HCT116 (cell line): ENCODE measurements around the gene ACO2.

Experiments used
- ELF1 ChIP-seq: IDR thresholded peaks from 2 replicates; pipeline ENCODE4 v1.6.1; 2012; ENCODE audit warnings: low read depth, borderline replicate concordance
- JUND ChIP-seq: IDR thresholded peaks from 2 replicates; pipeline ENCODE4 v1.6.1; 2012
- ZNF274 ChIP-seq: fragments of 200-500 bp; sonication (Bioruptor generic); IDR thresholded peaks from 2 replicates; pipeline ENCODE4 v1.6.1; 2014; ENCODE audit warnings: mild to moderate bottlenecking, low read depth, low read length, inconsistent platforms
- TF ChIP-seq, protein P1 (sequence below), 3 experiments: fragments of 200-600 bp in 1 of 3; sonication (generic) in 1 of 3; IDR thresholded peaks in 2 of 3; conservative IDR thresholded peaks in 1 of 3; 2 replicates each; pipeline ENCODE4 v1.5.1; 2012 to 2017; ENCODE audit warnings: low read depth in 2 of 3, low read length in 2 of 3, antibody characterized with exemption in 1 of 3, borderline replicate concordance in 1 of 3, control low read depth in 1 of 3, mild to moderate bottlenecking in 1 of 3, mixed read lengths in 1 of 3, mixed run types in 1 of 3, moderate library complexity in 1 of 3; ENCODE audit not compliant: insufficient read depth in 1 of 3

DNA sequence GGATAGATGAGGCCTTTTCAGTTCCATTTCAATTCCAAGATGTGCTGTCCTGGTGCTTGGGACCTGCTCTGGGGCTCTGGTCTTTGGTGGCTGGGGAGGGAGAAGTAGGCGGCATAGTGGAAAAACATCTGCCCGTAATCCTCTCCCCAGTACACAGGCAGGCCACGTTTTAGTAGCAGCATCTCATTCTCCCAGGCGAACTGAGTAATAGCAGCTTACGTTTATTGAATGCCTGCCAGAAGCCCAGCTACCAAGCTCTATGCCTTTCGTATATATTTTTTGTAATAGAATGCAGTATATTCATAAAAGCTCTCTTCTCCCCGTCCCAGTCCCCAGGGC lies 11.4 kb downstream of the ACO2 start:
- TF ChIP-seq, protein P1, sequence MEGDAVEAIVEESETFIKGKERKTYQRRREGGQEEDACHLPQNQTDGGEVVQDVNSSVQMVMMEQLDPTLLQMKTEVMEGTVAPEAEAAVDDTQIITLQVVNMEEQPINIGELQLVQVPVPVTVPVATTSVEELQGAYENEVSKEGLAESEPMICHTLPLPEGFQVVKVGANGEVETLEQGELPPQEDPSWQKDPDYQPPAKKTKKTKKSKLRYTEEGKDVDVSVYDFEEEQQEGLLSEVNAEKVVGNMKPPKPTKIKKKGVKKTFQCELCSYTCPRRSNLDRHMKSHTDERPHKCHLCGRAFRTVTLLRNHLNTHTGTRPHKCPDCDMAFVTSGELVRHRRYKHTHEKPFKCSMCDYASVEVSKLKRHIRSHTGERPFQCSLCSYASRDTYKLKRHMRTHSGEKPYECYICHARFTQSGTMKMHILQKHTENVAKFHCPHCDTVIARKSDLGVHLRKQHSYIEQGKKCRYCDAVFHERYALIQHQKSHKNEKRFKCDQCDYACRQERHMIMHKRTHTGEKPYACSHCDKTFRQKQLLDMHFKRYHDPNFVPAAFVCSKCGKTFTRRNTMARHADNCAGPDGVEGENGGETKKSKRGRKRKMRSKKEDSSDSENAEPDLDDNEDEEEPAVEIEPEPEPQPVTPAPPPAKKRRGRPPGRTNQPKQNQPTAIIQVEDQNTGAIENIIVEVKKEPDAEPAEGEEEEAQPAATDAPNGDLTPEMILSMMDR (IDR thresholded peaks at IDR 0.05 in 2 of 3, conservative IDR thresholded peaks at IDR 0.05 in 1 of 3; ENCODE audit: borderline replicate concordance in 1 of 3, insufficient read depth in 1 of 3, low read depth in 2 of 3, low read length in 2 of 3) = no peak
- TF ChIP-seq ELF1 (no peak), JUND (no peak), ZNF274 (no peak)
